DMS153 treated with DMSO at 0.1 percent for 48 hours (cell line): ENCODE results near the gene NDUFV2.
"Not testable (repeated sequence)": the region's sequence is repeated elsewhere in the genome, so short reads cannot be mapped to it uniquely, and the experiment has no call there.

ENCODE experiments used
- DNase-seq: peaks from one replicate; lab custom pipeline; 2025; ENCODE audit not compliant: unreplicated experiment; lab: John Stamatoyannopoulos, UW

Gene NDUFV2

DNA sequence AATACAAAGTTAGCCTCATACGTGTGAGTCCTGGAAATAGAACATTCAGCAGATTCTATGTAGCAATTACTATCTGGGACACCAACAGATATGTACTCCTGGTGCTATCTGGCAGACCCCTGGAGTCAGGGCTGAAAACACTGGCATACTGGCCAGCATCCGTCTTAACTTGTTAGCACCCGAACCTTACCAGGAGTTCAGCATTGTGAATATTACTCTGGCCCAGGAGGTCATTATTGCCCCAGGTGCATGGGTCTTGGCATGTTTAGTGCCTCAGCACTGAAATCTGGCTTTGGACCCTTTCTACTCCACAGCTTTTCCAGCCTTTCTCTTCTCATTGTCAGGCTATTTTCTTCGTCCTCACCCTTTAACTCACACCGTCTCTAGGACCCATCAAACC lies 11.9 kb upstream of the NDUFV2 start:
- no peak for DNase-seq

- DNase-seq = no peak
Observed at GRCh38 chr18:9091066-9091476, 11.4 kb upstream of the NDUFV2 start.

DNA sequence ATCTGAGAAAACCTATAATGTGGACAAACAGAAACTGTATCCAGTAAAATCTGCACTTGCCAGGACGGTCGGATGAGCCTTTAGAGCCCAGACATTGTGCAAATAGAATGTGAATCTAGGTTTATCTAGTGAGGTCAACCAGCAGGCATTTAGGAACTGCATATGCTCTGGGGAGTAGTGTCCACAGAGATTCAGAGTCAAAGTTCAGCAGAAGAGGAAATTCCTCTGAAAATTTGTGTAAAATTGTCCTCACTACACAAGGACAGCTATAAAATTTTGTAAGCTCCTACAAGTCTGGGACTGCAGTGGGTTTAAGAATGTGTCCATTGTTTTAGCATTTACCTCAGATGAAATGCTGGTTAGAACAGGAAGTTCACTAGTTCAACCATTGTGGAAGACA lies 9.8 kb upstream of the NDUFV2 start:
- DNase-seq = no peak

- not testable (repeated sequence) for DNase-seq
Observed at GRCh38 chr18:9093109-9093508, 9.4 kb upstream of the NDUFV2 start.

DNA sequence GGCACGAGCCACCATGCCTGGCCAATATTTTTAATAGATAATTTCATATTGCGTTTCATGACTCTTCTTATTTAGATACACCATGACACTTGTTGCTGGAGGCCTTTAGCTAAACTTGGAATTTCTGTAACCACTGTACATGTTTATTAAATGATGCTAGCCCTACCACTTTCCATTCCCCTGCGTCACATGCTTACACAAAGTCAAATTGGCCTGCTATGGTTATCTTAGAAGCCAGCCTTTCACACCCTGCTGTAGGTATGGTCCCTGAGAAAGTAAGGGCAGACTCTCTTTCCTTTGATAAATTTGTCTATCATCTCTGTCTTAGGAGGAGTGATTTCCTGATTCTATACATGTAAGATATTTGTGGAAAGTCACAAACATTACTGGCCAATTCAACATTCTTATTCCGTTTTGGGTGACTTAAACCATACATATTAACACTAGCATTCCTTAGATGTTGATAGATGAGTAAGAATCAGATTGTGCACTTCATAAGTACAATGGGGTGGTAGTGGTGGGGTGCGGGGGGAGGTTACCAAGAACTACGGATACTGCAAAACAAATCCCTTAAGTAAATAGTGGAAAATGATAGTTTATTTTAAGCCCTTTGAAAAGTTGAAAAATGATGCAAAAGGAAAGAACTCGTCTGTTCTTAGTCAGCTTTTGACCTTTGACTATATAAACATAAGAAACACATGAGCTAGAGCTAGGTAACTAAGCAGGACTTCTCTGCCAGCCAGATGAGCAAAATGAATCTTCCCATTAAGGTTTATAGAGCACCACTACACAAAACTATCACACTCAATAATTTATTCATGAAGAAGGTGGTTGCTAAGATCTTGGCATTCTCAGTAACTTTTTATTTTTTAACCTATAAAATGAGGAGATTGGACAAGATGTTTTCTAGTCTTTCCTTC lies 7.9 kb upstream of the NDUFV2 start:
- DNase-seq = no peak

- DNase-seq = no peak
Observed at GRCh38 chr18:9095297-9096006, 7.0 kb upstream of the NDUFV2 start.

DNA sequence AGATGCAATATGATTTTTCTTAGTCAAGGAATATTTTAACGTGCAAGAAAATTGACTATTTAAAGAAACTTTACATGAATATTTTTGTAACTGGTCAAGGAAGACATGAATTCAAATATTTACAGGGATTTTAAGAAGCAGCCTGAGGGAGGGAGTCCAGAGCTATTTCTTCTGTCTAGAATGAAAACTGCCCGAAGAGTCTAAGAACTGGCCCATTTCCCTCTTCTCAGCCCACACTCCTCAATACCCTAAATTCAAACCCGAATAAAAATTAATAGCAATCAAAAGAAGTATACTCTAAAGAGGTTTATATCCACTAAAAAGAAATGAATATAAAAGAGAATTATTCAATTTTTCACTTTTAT lies 6.5 kb upstream of the NDUFV2 start:
- DNase-seq = no peak

GRCh38 chr18:9096685-9097084 lies 5.8 kb upstream of the NDUFV2 start:
- DNase-seq = no peak

- no peak for DNase-seq
Observed at GRCh38 chr18:9097349-9097748, 5.2 kb upstream of the NDUFV2 start.

DNA sequence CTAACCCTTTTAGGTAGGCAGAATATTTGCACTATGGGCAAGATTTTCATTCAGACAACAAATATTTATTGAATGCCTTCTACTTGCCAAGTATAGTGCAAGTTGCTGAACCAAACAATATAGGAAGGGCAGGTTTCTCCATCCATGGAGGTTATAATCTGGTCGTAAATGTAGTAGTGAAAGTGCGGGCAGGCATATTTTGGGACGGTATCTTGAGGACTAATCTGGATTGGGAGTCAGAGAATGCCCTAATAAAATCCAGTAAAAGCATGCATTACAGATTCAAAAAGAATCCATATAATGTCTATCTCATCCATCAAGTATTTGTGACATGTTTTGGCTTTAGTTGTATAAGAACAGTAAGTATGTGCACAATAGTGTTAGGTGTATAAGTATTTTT lies 1.7 kb upstream of the NDUFV2 start:
- DNase-seq = no peak

DNA sequence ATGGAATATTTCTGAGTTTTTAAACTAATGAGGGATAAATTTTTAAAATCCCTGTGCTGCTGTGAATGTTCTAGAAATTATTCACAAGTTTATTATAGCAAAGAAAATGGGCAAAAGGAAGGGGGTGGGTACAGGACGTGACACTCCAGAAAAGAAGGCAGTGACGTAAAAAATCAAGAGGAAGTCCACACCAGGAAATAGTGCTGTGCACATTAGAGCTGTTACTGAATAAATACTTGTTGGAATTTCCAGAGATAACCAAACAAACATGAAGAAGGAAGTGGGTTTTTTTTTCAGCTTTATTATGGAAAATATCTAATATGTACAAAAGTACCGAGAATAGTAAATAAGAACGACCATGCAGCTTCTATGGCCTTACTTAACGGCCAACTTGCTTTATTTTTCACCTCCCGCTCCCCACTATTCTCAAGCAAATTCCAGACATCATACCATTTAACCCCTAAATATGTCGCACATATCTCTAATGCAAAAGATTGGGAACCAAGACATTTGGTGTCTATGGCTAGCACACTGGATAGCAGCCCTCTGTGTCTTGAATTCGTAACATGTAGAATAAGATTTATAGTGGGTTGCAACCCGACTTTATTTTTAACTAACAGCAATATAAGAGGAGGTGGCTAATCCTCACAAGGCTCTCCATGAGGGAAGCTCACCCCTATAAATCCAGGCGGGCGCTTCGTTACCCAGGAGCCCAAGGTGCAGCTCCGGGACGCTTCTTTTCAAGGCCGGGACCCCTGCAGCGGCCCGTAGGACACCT lies 580 bp upstream of the NDUFV2 start:
- DNase-seq = peak; percentile 45

GRCh38 chr18:9103376-9103873 lies 926 bp downstream of the NDUFV2 start:
- no peak for DNase-seq

DNA sequence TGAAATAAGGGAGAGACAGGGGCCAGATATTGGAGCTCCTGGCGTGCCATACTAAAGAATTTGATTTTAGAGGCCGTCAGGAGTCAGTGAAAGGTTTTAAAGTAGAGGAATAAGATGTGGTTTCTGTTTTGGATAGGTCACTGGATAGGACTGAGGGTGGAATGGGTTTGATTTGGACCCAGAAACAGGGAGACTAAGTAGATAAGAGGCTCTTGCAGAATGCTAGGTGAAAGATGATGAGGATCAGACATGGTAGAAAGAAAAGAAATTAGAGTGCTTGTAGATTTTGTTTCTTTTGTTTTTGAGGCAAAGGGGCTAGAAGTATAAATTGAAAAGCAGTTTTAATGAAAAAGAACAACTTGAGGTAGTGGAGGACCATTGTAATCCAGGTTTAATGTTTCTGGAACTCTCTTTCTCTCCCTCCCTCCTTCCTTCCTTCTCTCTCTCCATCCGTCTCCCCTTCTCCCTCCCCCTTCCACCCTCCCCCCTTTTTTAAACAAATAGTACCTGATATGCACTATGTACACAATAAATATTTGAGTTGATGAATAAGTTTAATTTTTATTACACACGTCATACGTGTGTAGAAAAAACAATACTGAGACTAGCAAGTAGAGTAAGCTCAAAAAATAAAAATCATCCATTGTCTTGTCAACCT lies 1.9 kb downstream of the NDUFV2 start:
- DNase-seq = no peak

- DNase-seq = no peak
Observed at GRCh38 chr18:9105420-9105819, 2.9 kb downstream of the NDUFV2 start.

DNA sequence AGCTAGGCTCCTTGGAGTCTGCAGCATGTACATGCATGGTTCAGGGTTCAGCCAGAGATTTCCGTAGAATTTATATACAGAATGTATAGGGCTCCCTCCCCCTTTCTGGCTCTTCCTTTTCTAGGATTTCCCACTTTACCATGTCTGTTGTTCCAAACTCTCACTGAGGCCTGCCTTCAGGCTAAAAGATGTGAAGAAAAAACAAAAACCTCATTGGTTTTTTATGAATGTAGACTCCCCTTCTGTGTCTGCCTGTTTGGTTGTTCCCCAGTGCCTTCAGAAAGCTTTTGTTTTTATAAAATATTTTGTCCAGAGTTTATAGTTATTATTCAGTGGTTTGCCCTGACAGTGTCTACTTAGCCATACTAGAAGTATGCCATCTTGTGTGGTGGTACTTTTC lies 3.6 kb downstream of the NDUFV2 start:
- no peak for DNase-seq

DNA sequence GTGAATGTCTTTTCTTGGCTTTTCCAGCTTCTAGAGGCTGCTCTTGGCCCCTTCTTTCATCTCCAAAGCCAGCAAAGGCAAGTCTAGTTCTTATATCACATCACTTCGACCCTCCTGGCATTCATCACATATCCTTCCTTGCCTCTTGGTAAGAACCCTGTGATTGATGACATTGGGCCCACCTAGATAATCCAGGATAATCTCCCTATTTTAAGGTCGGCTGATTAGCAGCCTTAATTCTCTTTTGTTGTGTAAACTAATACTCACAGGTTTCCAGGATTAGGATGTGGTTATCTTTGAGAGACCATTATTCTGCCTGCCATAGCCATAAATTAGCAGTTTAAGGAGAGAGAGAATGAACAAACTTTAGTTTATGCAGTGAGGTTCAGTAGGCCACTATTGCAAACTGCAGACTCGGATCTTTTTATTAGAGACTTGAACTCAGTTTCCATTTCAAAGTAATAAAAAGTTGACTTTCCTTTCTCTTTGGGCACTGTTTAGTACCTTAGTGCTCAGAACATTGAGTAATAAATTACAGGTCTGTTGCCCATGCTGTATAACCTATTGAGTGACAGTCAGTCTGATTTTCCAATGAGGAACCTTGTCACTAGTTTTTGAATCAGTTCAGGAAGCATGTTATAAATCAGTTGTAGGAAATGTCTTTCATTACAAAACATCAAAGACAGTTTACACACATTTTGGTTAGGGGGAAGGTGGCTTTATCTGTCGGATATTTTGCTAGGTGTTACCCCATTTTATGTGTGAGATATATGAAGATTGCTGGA lies 4.5 kb downstream of the NDUFV2 start:
- no peak for DNase-seq

DNA sequence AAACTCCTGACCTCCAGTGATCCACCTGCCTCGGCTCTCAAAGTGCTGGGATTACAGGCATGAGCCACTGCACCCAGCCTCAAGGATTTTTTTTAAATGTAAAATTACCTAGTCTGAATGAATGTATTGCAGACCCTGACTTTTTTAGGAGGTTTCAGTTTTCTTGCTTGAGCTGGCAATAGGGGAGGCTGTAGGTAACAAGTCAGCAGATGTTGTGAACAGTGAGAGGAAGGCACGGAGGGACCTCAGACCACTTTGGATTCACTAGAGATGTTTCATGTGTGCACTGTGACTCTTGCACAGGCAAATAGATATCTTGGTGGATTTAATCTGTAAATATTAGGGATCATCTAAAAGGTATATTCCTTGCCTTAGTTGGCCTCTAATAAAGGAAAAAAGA lies 6.4 kb downstream of the NDUFV2 start:
- DNase-seq = no peak

DNA sequence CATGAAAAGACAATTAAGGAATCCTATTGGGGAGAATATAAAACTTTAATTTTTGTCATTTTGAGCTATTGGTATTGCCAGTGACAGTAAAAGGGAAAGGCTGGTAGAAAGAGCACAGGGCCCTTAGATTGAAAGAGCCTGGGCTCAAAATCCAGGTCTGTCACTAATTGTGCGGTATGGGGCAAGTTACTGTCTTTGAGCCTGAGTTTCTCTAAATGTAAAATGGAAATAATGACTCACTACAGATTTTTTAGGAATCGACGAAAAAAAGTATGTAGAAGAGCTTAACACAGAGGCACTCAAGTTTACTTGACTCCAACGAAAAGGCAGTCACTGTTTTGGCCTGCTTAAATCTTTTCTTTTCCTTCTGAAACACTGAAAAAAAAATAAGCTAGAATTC lies 7.0 kb downstream of the NDUFV2 start:
- no peak for DNase-seq

GRCh38 chr18:9113468-9114149 lies 11.1 kb downstream of the NDUFV2 start:
- DNase-seq = no peak

DNA sequence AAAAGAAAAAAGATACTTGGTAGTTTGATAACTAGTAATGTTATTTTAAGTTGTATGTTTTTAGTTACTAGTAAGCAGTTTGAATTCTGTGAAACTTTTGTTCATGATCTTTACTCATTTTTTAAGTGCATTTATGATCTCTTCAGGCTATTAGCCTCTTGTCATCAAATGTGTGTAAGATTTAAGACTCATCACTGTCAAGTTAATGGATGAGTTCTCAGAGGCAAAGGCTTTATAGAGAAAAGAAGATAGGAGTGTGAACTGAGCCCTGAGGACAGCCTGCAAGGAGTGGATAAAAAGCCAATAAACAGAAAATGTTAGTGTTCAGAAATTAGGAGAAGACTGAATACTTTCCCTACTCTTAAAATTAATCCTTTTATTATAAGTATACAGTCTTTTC lies 13.5 kb downstream of the NDUFV2 start:
- no peak for DNase-seq
